GM23338 (cell line): Measurements from ENCODE around the gene EXOC6. TPM values are rescaled to one million over a fixed set of nuclear protein-coding genes. Genes with fewer than 3 reads are reported as not detected.
A peak's percentile ranks its signal among the peaks of the same experiment; 100 is the strongest.

Experiments
- ATAC-seq: fragments of 200-7000 bp; cut with Tn5 transposase; 3 replicates; pipeline ENCODE4 v1.9.1; 2020
- DNase-seq: peaks from one replicate; pipeline ENCODE4 v3.0.0-alpha.2; 2015; ENCODE audit warnings: low spot score
- H2AFZ ChIP-seq: fragments of 200-600 bp; sonication (generic); 2 replicates; pipeline ENCODE4 v1.8.0; 2016; ENCODE audit warnings: antibody characterized with exemption, mild to moderate bottlenecking, moderate library complexity
- H3F3A ChIP-seq: fragments of 200-600 bp; sonication (generic); replicated peaks from 2 replicates; pipeline ENCODE4 v1.8.0; 2017; ENCODE audit warnings: antibody characterized with exemption, mixed run types, low read depth
- H3K27ac ChIP-seq: fragments of 200-600 bp; sonication (generic); 2 replicates; pipeline ENCODE4 v1.6.1; 2016; ENCODE audit warnings: low read depth
- H3K27me3 ChIP-seq: fragments of 200-600 bp; sonication (generic); 2 replicates; pipeline ENCODE4 v1.8.0; 2016; ENCODE audit warnings: mild to moderate bottlenecking, mixed run types, moderate library complexity; ENCODE audit not compliant: insufficient read depth
- H3K36me3 ChIP-seq: fragments of 200-600 bp; sonication (generic); 2 replicates; pipeline ENCODE4 v1.8.0; 2016; ENCODE audit warnings: mild to moderate bottlenecking; ENCODE audit not compliant: insufficient read depth
- H3K4me1 ChIP-seq: fragments of 200-600 bp; sonication (generic); 2 replicates; pipeline ENCODE4 v1.8.0; 2016; ENCODE audit warnings: mild to moderate bottlenecking, moderate library complexity; ENCODE audit not compliant: insufficient read depth
- H3K4me2 ChIP-seq: fragments of 200-600 bp; sonication (generic); 2 replicates; pipeline ENCODE4 v1.7.1; 2017; ENCODE audit warnings: mixed run types
- H3K4me3 ChIP-seq: fragments of 200-600 bp; sonication (generic); 2 replicates; pipeline ENCODE4 v1.6.1; 2016; ENCODE audit warnings: mixed run types
- H3K79me2 ChIP-seq: fragments of 200-600 bp; sonication (generic); replicated peaks from 2 replicates; pipeline ENCODE4 v1.8.0; 2017; ENCODE audit warnings: mild to moderate bottlenecking; ENCODE audit not compliant: insufficient read depth
- H3K9me2 ChIP-seq: fragments of 200-600 bp; sonication (generic); 2 replicates; pipeline ENCODE4 v1.8.0; 2017; ENCODE audit not compliant: insufficient read depth
- H4K20me1 ChIP-seq: fragments of 200-600 bp; sonication (generic); replicated peaks from 2 replicates; pipeline ENCODE4 v1.8.0; 2017; ENCODE audit warnings: mild to moderate bottlenecking; ENCODE audit not compliant: insufficient read depth
- H3K27ac Mint-ChIP-seq: 2 replicates; pipeline ENCODE4 v1.8.0; 2020; ENCODE audit warnings: inconsistent platforms, mild to moderate bottlenecking, moderate library complexity, mixed read lengths
- H3K27me3 Mint-ChIP-seq: 3 replicates; pipeline ENCODE4 v1.8.0; 2022; ENCODE audit warnings: low read depth, mild to moderate bottlenecking, moderate library complexity, mixed read lengths, inconsistent platforms; ENCODE audit not compliant: insufficient read depth, poor library complexity
- H3K36me3 Mint-ChIP-seq: 3 replicates; pipeline ENCODE4 v1.8.0; 2021; ENCODE audit warnings: low read depth, mild to moderate bottlenecking, inconsistent platforms, moderate library complexity, mixed read lengths
- H3K4me1 Mint-ChIP-seq: 3 replicates; pipeline ENCODE4 v1.8.0; 2020; ENCODE audit warnings: mild to moderate bottlenecking, inconsistent platforms, mixed read lengths
- H3K4me3 Mint-ChIP-seq: 3 replicates; pipeline ENCODE4 v1.8.0; 2021; ENCODE audit warnings: moderate library complexity, mild to moderate bottlenecking, inconsistent platforms, mixed read lengths
- H3K9me3 Mint-ChIP-seq: 3 replicates; pipeline ENCODE4 v1.8.0; 2020; ENCODE audit warnings: moderate library complexity, mild to moderate bottlenecking, inconsistent platforms, mixed read lengths
- EZH2 ChIP-seq: fragments of 200-600 bp; sonication (generic); IDR thresholded peaks from one replicate; pipeline ENCODE4 v1.8.0; 2017; ENCODE audit warnings: antibody characterized with exemption, mild to moderate bottlenecking, low read depth; ENCODE audit not compliant: unreplicated experiment
- EZH2phosphoT487 ChIP-seq: fragments of 200-600 bp; sonication (generic); IDR thresholded peaks from one replicate; pipeline ENCODE4 v1.8.1; 2018; ENCODE audit warnings: antibody characterized with exemption; ENCODE audit not compliant: unreplicated experiment
- STAT1 ChIP-seq: IDR thresholded peaks from one replicate; pipeline ENCODE4 v1.6.1; 2016; ENCODE audit warnings: antibody characterized with exemption; ENCODE audit not compliant: unreplicated experiment
- ZNF331 ChIP-seq: fragments of 250-450 bp; sonication (Bioruptor Pico); IDR thresholded peaks from 2 replicates; pipeline ENCODE4 v1.5.0; 2020; ENCODE audit warnings: low read depth, mild to moderate bottlenecking, moderate library complexity
- polyA plus RNA-seq: library from polyadenylated mRNA; unstranded; fragments of >200 nt; fragmentation: Nextera tagmentation; extraction: Ambion mirVana; gene quantifications from 2 replicates; pipeline ENCODE4 v1.2.1, GENCODE V29; 2016
- total RNA-seq: library from RNA; depleted of rRNA; stranded (reverse); fragments of >200 nt; shearing (Covaris generic); gene quantifications from 2 replicates; pipeline ENCODE4 v1.2.3, GENCODE V29; 2014
- TF ChIP-seq, protein P1 (sequence below), 2 experiments: fragments of 200-600 bp in 1 of 2; sonication (generic) in 1 of 2; conservative IDR thresholded peaks; 2 replicates each; pipeline versions ENCODE4 v1.5.1 to v1.6.1; 2016 to 2017; ENCODE audit warnings: antibody characterized with exemption in 2 of 2, low read depth in 2 of 2, mild to moderate bottlenecking in 2 of 2, moderate library complexity in 1 of 2
- TF ChIP-seq, protein P2 (sequence below): IDR thresholded peaks from one replicate; pipeline ENCODE4 v1.6.1; 2018; ENCODE audit warnings: antibody characterized with exemption; ENCODE audit not compliant: unreplicated experiment
- TF ChIP-seq, protein P3 (sequence below): IDR thresholded peaks from 2 replicates; pipeline ENCODE4 v1.6.1; 2016; ENCODE audit warnings: antibody characterized with exemption
- TF ChIP-seq, protein P4 (sequence below): fragments of 250-450 bp; sonication (Bioruptor Pico); IDR thresholded peaks from 2 replicates; pipeline ENCODE4 v1.5.0; 2020; ENCODE audit warnings: mild to moderate bottlenecking, moderate library complexity

The EXOC6 gene
- total and polyA plus RNA-seq, 2 experiments from 2014 or later = 5.0 to 6.0 TPM

DNA sequence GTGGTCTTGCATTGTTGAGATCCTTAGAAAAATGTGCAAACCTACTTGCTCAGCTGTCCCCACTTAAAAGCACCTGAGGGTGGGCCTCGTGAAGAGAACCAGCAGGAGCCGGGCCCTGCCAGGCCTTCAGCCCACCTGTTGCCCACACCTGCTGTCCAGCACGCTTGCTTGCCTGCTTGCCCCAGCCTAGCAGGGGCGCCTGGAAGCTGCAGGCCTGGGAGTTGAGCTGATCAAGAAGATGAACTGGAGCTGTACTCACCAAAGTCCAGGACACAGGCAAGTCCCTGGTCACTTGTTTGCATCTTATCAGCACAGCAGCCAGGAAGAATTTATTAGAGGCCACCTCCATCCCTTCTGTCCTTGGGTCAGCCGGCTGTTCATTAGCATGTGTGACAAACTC is 248.6 kb downstream of the EXOC6 start:
- Mint-ChIP-seq H3K36me3 (no peaks in the 10 kb centered on the region), H3K9me3 (peaks cover 6% of the 10 kb centered on the region; the same call in 2 of the 3 replicates), H3K27me3 (peaks cover 8% of the 10 kb centered on the region), H3K4me1 (no peaks in the 10 kb centered on the region; the same call in 1 of the 3 replicates), H3K4me3 (no peak overlapping the region), H3K27ac (no peak overlapping the region)
- no peaks in the 10 kb centered on the region for H3K4me1 ChIP-seq
- H3F3A ChIP-seq = no peaks in the 10 kb centered on the region
- no peak overlapping the region for H3K4me2 ChIP-seq
- TF ChIP-seq, protein P1, sequence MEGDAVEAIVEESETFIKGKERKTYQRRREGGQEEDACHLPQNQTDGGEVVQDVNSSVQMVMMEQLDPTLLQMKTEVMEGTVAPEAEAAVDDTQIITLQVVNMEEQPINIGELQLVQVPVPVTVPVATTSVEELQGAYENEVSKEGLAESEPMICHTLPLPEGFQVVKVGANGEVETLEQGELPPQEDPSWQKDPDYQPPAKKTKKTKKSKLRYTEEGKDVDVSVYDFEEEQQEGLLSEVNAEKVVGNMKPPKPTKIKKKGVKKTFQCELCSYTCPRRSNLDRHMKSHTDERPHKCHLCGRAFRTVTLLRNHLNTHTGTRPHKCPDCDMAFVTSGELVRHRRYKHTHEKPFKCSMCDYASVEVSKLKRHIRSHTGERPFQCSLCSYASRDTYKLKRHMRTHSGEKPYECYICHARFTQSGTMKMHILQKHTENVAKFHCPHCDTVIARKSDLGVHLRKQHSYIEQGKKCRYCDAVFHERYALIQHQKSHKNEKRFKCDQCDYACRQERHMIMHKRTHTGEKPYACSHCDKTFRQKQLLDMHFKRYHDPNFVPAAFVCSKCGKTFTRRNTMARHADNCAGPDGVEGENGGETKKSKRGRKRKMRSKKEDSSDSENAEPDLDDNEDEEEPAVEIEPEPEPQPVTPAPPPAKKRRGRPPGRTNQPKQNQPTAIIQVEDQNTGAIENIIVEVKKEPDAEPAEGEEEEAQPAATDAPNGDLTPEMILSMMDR (conservative IDR thresholded peaks at IDR 0.05; ENCODE audit: low read depth in 2 of 2) = no peak
- no peak for TF ChIP-seq STAT1
- no peak for TF ChIP-seq ZNF331 (CRISPR knock-in tag)
- no peak for TF ChIP-seq EZH2
- no peaks in the 10 kb centered on the region for H3K36me3 ChIP-seq
- H3K27ac ChIP-seq = no peak overlapping the region
- H4K20me1 ChIP-seq = no peaks in the 10 kb centered on the region
- no peaks in the 10 kb centered on the region for H3K27me3 ChIP-seq
- ATAC-seq = no peak
- DNase-seq = no peak
- H2AFZ ChIP-seq = peak overlapping the region; percentile 85
- H3K79me2 ChIP-seq = no peaks in the 10 kb centered on the region
- no peaks in the 10 kb centered on the region for H3K9me2 ChIP-seq
- no peak overlapping the region for H3K4me3 ChIP-seq

- no peak for ATAC-seq
- Histone ChIP-seq H2AFZ (peak overlapping the region; percentile 85), H3K79me2 (no peaks in the 10 kb centered on the region), H3K27me3 (no peaks in the 10 kb centered on the region), H3K36me3 (no peaks in the 10 kb centered on the region), H3K9me2 (no peaks in the 10 kb centered on the region), H3K27ac (no peak overlapping the region), H3K4me2 (no peak overlapping the region), H3F3A (no peaks in the 10 kb centered on the region), H3K4me1 (no peaks in the 10 kb centered on the region), H3K4me3 (no peak overlapping the region), H4K20me1 (no peaks in the 10 kb centered on the region)
- Mint-ChIP-seq H3K27me3 (peaks cover 8% of the 10 kb centered on the region), H3K27ac (no peak overlapping the region), H3K4me1 (no peaks in the 10 kb centered on the region; the same call in 1 of the 3 replicates), H3K9me3 (peaks cover 10% of the 10 kb centered on the region; the same call in 2 of the 3 replicates), H3K4me3 (no peak overlapping the region), H3K36me3 (no peaks in the 10 kb centered on the region)
- TF ChIP-seq, protein P2, sequence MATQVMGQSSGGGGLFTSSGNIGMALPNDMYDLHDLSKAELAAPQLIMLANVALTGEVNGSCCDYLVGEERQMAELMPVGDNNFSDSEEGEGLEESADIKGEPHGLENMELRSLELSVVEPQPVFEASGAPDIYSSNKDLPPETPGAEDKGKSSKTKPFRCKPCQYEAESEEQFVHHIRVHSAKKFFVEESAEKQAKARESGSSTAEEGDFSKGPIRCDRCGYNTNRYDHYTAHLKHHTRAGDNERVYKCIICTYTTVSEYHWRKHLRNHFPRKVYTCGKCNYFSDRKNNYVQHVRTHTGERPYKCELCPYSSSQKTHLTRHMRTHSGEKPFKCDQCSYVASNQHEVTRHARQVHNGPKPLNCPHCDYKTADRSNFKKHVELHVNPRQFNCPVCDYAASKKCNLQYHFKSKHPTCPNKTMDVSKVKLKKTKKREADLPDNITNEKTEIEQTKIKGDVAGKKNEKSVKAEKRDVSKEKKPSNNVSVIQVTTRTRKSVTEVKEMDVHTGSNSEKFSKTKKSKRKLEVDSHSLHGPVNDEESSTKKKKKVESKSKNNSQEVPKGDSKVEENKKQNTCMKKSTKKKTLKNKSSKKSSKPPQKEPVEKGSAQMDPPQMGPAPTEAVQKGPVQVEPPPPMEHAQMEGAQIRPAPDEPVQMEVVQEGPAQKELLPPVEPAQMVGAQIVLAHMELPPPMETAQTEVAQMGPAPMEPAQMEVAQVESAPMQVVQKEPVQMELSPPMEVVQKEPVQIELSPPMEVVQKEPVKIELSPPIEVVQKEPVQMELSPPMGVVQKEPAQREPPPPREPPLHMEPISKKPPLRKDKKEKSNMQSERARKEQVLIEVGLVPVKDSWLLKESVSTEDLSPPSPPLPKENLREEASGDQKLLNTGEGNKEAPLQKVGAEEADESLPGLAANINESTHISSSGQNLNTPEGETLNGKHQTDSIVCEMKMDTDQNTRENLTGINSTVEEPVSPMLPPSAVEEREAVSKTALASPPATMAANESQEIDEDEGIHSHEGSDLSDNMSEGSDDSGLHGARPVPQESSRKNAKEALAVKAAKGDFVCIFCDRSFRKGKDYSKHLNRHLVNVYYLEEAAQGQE = no peak
- TF ChIP-seq EZH2phosphoT487 = no peak
- TF ChIP-seq, protein P3, sequence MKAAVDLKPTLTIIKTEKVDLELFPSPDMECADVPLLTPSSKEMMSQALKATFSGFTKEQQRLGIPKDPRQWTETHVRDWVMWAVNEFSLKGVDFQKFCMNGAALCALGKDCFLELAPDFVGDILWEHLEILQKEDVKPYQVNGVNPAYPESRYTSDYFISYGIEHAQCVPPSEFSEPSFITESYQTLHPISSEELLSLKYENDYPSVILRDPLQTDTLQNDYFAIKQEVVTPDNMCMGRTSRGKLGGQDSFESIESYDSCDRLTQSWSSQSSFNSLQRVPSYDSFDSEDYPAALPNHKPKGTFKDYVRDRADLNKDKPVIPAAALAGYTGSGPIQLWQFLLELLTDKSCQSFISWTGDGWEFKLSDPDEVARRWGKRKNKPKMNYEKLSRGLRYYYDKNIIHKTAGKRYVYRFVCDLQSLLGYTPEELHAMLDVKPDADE = no peak
- TF ChIP-seq, protein P4, sequence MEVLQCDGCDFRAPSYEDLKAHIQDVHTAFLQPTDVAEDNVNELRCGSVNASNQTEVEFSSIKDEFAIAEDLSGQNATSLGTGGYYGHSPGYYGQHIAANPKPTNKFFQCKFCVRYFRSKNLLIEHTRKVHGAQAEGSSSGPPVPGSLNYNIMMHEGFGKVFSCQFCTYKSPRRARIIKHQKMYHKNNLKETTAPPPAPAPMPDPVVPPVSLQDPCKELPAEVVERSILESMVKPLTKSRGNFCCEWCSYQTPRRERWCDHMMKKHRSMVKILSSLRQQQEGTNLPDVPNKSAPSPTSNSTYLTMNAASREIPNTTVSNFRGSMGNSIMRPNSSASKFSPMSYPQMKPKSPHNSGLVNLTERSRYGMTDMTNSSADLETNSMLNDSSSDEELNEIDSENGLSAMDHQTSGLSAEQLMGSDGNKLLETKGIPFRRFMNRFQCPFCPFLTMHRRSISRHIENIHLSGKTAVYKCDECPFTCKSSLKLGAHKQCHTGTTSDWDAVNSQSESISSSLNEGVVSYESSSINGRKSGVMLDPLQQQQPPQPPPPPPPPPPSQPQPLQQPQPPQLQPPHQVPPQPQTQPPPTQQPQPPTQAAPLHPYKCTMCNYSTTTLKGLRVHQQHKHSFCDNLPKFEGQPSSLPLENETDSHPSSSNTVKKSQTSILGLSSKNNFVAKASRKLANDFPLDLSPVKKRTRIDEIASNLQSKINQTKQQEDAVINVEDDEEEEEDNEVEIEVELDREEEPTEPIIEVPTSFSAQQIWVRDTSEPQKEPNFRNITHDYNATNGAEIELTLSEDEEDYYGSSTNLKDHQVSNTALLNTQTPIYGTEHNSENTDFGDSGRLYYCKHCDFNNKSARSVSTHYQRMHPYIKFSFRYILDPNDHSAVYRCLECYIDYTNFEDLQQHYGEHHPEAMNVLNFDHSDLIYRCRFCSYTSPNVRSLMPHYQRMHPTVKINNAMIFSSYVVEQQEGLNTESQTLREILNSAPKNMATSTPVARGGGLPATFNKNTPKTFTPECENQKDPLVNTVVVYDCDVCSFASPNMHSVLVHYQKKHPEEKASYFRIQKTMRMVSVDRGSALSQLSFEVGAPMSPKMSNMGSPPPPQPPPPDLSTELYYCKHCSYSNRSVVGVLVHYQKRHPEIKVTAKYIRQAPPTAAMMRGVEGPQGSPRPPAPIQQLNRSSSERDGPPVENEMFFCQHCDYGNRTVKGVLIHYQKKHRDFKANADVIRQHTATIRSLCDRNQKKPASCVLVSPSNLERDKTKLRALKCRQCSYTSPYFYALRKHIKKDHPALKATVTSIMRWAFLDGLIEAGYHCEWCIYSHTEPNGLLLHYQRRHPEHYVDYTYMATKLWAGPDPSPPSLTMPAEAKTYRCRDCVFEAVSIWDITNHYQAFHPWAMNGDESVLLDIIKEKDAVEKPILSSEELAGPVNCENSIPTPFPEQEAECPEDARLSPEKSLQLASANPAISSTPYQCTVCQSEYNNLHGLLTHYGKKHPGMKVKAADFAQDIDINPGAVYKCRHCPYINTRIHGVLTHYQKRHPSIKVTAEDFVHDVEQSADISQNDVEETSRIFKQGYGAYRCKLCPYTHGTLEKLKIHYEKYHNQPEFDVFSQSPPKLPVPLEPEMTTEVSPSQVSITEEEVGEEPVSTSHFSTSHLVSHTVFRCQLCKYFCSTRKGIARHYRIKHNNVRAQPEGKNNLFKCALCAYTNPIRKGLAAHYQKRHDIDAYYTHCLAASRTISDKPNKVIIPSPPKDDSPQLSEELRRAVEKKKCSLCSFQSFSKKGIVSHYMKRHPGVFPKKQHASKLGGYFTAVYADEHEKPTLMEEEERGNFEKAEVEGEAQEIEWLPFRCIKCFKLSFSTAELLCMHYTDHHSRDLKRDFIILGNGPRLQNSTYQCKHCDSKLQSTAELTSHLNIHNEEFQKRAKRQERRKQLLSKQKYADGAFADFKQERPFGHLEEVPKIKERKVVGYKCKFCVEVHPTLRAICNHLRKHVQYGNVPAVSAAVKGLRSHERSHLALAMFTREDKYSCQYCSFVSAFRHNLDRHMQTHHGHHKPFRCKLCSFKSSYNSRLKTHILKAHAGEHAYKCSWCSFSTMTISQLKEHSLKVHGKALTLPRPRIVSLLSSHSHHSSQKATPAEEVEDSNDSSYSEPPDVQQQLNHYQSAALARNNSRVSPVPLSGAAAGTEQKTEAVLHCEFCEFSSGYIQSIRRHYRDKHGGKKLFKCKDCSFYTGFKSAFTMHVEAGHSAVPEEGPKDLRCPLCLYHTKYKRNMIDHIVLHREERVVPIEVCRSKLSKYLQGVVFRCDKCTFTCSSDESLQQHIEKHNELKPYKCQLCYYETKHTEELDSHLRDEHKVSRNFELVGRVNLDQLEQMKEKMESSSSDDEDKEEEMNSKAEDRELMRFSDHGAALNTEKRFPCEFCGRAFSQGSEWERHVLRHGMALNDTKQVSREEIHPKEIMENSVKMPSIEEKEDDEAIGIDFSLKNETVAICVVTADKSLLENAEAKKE (CRISPR knock-in tag) = no peak
- no peak for TF ChIP-seq STAT1
- no peak for TF ChIP-seq ZNF331 (CRISPR knock-in tag)
- DNase-seq = no peak
Measured at GRCh38 chr10:93097386-93097785, 249.1 kb downstream of the EXOC6 start.
